ENCODE results near the gene SEMA6A.

SEMA6A gene

DNA sequence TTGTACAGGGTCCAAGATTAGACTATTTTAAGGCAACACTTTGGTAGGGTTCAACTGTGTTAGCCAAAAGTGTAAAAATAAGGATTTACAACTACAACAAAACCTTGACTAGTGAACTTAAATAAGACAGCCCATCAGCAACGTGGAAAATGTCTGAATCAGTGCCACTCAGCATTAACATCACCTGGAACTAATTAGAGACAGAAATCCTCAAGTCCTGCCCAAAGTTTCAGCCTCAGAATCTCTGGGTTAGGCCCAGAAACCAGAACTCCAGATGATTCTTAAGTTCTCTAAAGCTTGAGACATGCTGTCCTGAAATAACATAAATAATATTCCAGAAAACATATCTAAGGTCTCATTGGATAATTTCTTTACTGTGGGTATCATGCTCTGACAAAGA is 118.6 kb downstream of the SEMA6A start:
- no peak for DNase-seq

GRCh38 chr5:116455061-116455460 is 119.6 kb downstream of the SEMA6A start:
- no peak for DNase-seq

GRCh38 chr5:116454417-116454927 is 120.2 kb downstream of the SEMA6A start:
- DNase-seq: no peak

- no peak for DNase-seq
Observed at GRCh38 chr5:116453988-116454411, 120.6 kb downstream of the SEMA6A start.

DNA sequence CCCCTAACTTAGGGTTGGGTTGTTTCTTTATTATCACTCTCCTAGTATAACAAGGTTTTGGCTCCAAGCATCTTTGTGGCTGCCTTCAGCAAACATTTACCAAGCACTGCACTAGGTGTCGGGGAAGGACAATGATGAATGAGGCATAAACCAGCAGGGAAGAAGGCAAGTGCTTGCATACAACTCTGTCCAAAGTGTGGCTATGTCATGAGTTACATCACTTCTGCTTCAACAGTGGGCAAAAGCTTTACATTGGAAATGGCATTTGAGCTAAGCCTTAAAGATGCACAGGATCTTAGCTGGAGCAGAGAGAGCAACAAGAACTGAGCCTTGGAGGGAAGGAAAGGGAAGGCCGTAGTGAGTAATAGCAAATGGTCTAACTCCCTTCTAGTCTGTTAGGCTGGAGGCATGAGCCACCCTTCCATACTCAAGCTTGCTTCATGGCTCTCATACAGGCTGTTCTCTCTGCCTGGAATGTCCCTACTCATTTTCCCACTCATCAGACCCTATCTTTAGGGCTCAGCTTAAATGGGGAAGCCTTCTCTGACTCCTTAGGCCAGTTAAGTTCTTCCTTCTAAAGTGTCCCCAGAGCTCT is 121.8 kb downstream of the SEMA6A start:
- DNase-seq: no peak

DNA sequence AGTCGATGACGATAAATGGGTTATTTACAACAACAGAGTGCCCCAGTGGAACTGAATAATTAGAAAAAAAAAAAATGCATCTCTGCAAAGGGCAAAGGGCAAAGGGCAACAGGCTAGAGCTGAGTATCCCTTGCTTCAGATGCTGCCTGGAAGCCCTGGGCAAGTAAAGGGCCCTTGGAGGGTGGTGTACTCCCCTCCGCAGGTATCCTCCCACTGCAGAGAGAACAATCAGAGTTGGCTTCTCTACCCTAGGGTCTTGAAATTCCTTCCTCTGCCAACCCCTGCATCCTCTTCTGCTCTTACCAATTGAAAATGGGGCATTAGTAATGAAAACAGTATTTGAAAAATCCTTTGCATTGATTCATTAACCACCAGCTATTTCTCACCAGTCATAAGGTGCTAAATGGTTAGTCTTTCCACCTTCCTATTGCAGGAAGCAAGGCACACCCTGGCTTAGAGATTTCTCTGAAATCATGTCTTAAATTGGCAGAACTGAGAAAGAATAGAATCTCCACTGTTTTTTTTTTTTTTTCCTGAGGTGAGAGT is 122.6 kb downstream of the SEMA6A start:
- no peak for DNase-seq

- no peak for DNase-seq
Observed at GRCh38 chr5:116451066-116451465, 123.6 kb downstream of the SEMA6A start.

- no peak for DNase-seq
Observed at GRCh38 chr5:116449458-116449857, 125.2 kb downstream of the SEMA6A start.

DNA sequence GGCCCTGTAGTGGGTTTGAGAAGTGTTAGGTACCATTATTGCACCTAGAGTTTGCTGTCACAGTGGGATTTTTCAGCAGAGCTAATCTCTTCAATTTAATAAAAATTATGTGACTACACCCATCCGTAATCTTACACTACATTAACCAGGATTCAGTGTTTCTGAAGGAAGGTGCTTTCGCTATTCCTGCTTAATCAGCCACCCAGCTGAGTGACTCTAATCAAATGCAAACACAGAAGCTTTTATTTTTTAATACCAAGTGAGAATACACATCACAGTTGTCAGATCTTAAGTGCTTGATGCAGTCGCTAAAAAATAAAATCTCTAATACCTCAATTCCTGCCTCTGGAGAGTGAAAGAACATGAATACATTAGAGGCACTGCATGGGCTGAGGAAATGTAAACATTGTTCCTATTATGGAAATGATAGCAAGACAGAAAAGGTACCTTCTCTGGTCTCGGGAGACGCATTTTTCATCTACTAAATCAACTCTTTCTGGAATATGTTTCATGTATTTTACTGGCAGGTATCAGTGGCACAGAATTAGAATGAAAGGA is 125.7 kb downstream of the SEMA6A start:
- DNase-seq: no peak

GRCh38 chr5:116448450-116448849 is 126.2 kb downstream of the SEMA6A start:
- no peak for DNase-seq

GRCh38 chr5:116446356-116447005 is 128.1 kb downstream of the SEMA6A start:
- no peak for DNase-seq

- no peak for DNase-seq
Observed at GRCh38 chr5:116445311-116445710, 129.3 kb downstream of the SEMA6A start.

DNA sequence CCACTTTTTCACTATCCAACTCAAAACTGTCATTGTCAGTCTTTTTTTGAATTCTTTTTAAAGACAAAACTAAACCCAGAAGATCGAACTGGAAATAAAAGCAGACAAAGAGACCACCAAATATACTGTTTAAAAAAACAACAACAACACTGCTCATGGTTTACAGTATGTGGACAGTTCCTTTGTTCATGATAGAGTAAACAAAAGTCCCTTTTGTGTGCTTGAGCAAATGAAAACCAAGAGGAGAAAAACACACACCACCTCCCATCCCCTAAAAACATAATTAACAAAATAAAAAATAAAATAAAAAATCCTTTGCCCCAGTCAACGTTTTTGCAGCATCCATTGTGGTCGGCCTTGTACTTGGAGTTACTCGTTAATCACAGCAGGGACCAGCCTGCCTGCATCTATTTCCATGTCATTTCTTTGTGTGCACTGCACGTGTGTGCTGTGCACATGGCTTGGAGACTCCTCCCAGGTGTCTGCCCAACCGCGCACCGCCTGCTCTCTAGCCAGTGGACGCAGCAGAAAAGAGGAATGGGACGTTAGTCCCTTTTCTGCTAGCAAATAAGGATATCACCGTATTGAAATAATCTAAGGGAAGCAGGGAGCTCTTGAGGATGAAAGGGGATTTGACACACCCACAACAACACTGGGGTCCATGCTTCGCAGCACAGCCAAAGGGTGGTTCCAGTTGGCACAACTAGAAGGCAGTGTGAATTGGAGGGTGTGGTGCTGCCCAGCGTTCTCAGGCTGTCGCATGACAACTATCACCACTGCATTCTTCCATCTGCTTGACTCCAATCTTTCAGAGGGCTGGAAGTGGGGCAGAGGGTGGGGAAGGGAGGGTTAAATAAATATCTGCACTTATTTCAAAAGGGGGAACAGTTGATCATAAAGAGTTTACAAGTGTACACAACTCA is 130.0 kb downstream of the SEMA6A start:
- DNase-seq: no peak

DNA sequence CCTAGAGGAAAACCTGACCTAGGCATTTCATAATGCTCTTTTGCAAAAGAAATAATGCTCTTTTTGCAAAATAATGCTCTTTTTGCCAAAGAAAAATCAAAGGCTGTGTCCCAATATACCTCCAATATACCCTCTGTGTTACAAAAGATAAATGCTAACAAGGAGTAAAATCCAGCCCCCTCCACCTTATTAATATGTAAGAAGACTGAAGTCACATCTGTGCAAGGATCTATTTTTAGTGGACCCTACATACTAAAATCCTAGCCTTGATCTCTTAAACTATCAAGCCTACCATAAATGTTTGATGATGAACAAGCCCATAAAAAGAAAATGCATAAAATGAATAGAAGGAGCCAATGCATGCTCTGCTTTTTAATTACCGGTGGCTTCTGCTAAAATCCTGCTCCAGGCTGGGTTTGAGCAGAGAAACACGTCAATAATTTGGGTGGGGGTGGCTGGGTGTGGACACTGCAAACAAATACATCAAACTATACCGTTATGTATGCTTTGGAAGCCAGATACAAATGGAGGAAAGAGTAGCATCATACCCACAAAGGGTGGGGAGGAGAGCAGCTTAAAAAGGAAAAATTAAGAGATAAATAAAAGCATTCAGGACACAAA is 131.6 kb downstream of the SEMA6A start:
- no peak for DNase-seq

- DNase-seq: no peak
Observed at GRCh38 chr5:116442095-116442534, 132.5 kb downstream of the SEMA6A start.

GRCh38 chr5:116441223-116441622 is 133.4 kb downstream of the SEMA6A start:
- DNase-seq: no peak

DNA sequence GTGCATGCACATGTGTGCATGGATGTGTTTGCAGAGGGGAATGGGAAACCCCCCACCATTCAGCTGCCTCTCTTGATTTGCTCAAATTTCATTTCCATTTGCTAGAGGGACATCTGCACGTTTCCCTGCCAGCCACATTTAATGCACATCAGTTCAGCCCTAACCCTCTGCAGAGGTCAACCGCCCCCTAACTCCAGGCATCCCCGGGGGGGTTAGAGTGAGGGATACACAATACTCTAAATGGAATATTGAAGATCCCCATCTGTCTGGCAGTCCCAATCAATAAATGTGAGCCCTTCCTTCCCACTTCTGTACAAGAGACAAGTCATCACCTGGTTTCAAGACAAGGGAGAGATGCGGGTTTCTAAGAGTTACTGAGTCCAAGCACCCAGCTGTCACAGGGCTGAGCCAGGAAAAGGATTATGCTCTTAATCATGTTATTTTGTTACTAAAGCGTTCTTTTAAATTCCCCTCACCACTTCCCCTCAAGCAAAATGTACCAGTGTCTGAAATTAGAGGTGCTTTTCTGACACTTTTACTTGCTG is 134.1 kb downstream of the SEMA6A start:
- no peak for DNase-seq

GRCh38 chr5:116439905-116440304 is 134.7 kb downstream of the SEMA6A start:
- no peak for DNase-seq

DNA sequence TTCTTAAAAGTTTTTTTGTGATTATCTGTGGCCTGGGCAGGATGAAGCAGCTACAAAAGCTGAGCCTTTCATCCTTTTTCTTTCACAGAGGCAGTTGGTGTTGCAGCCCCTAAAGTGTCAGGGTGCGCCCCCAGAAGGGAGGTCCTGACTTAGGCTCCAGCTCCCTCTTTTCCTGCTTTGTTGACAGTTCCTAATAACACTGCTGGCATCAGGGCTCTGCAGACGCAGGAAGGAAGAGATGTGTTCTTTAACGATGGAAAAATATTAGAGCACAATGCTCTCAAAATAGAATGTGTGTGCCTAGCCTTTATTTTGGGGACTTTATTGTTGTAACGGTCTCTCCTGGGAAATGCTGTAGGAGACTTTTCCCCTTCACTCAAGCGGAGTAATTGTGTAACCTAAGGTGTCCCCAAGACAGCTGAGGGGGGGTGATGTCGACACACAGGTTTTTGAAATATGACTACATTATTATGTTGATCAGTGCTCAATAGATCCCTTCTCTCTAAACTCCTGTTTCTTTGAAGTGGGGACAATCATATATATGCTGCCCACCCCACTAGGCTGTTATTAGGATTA is 135.6 kb downstream of the SEMA6A start:
- no peak for DNase-seq

DNA sequence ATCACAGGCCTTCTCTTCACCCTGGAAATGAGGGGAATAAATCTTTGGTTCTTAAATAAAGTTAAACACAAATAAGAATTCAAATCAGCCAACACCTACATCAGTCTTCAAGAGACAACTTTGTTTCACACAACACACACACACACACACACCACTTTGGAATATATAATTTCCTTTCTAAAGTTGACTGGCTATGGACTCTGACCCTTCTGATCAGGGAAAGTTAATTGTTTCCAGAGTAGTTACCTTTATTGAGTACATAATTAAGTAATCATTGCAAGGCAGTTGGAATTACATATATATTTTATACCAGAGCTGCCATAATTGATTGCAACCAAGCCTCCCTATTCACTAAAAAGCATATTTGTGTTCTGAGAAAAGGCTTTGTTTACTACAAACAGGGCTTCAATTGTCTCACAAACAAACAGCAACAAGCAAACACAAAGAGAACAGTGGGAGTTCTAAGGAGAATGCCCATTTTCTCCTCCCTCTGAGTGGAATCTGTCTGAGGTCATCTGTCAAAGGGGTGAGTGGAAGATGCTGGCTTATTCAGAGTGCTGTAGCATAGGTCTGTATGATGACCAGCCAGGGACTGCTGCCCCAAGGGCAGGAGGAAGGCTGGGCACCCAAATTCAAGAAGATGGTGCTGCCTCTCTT is 136.6 kb downstream of the SEMA6A start:
- no peak for DNase-seq

GRCh38 chr5:116437351-116437705 is 137.3 kb downstream of the SEMA6A start:
- no peak for DNase-seq
